ENCODE data around the gene PISD. TPM values are rescaled to one million over a fixed set of nuclear protein-coding genes. Genes with fewer than 3 reads are reported as not detected.

The PISD gene
- total and polyA plus RNA-seq, 2 donors (not counting 3 experiments of a cell fraction or from before 2014, with no cell fraction given) = 53.4 to 58.0 TPM

GRCh38 chr22:31646186-31647019, 15.6 kb downstream of the PISD start:
- peak; percentile 85 for FAIRE-seq
- dilution Hi-C loops (cut with MboI; ENCODE audit: extremely low pct_ligation_motif_present, low sequenced_read_pairs) = no loop called here

GRCh38 chr22:31639436-31640039, 22.5 kb downstream of the PISD start:
- Histone ChIP-seq H3K36me3 (ENCODE audit: control insufficient read depth in 2 of 2, extremely low read depth in 1 of 2, insufficient read depth in 2 of 2, low read length in 2 of 2) (no peaks in the 10 kb centered on the region), H2AFZ (ENCODE audit: low read depth, low read length) (no peak overlapping the region), H3K4me1 (ENCODE audit: control insufficient read depth, extremely low read depth, insufficient read depth, low read length) (peaks cover 20% of the 10 kb centered on the region), H3K4me2 (ENCODE audit: insufficient read depth, low read length) (no peak overlapping the region), H3K9ac (replicated peaks; ENCODE audit: extremely low read depth, insufficient read depth, low read length) (no peak overlapping the region), H3K9me1 (replicated peaks; ENCODE audit: control insufficient read depth, extremely low read depth, insufficient read depth, low read length) (no peaks in the 10 kb centered on the region), H3K79me2 (ENCODE audit: control insufficient read depth, insufficient read depth, low read length) (peaks cover 36% of the 10 kb centered on the region), H3K9me3 (replicated peaks; ENCODE audit: control insufficient read depth, insufficient read depth, low read length) (no peaks in the 10 kb centered on the region), H3K4me3 (replicated peaks in 1 of 3; ENCODE audit: insufficient read depth in 1 of 3, low read depth in 1 of 3, low read length in 3 of 3) (no peak overlapping the region), H4K20me1 (replicated peaks; ENCODE audit: control insufficient read depth, extremely low read depth, insufficient read depth, low read length) (no peaks in the 10 kb centered on the region), H3K27ac (ENCODE audit: insufficient read depth, low read depth, low read length) (no peak overlapping the region), H3K27me3 (ENCODE audit: control insufficient read depth in 2 of 2, insufficient read depth in 2 of 2, low read length in 2 of 2) (no peaks in the 10 kb centered on the region)
- TF ChIP-seq MYC (IDR thresholded peaks at IDR 0.05; ENCODE audit: low read depth, low read length) (no peak), JUN (IDR thresholded peaks at IDR 0.05; ENCODE audit: borderline replicate concordance, insufficient read depth, insufficient read length, low read depth) (no peak), POLR2AphosphoS5 (IDR thresholded peaks at IDR 0.05; ENCODE audit: insufficient read depth, low read depth, low read length) (no peak), EZH2 (IDR thresholded peaks at IDR 0.05; ENCODE audit: borderline replicate concordance, low read depth, low read length, severe bottlenecking) (no peak), MAX (IDR thresholded peaks at IDR 0.05; ENCODE audit: insufficient read depth, insufficient read length) (no peak), POLR2A (IDR thresholded peaks at IDR 0.05; ENCODE audit: low read depth, low read length) (no peak), FOS (IDR thresholded peaks at IDR 0.05; ENCODE audit: borderline replicate concordance, insufficient read depth, low read length) (no peak), GATA2 (IDR thresholded peaks at IDR 0.05; ENCODE audit: insufficient read depth, insufficient read length, low read depth, low read length) (no peak), CTCF (IDR thresholded peaks at IDR 0.05; ENCODE audit: extremely low read depth in 1 of 2, insufficient read depth in 1 of 2, low read depth in 1 of 2, low read length in 2 of 2) (no peak)
- FAIRE-seq (no peak), DNase-seq (ENCODE audit: low read depth, low spot score) (no peak)
- intact Hi-C loops (cut with micrococcal nuclease) = no loop called here
- no TSS peak for BruUV-seq (replicated peaks)
- ChIA-PET CTCF (interaction anchor here (0.6 to 11.3 kb wide), 3 partner anchors 12 to 145 kb away, joined by 3 to 216 read pairs (median 3); no protein-coding TSS in a partner anchor), POLR2A (no interaction called here)
- dilution Hi-C loops (cut with MboI; ENCODE audit: extremely low pct_ligation_motif_present, low sequenced_read_pairs) = no loop called here

More at GRCh38 chr22:31646186-31647019, 15.6 kb downstream of the PISD start:
- intact Hi-C loops (cut with micrococcal nuclease) = loop anchor here (1.0 kb wide), 1 partner anchor 16 kb away; the partner anchor contains the start of gene PISD
- H3K27ac ChIP-seq (ENCODE audit: insufficient read depth, low read depth, low read length) = peak overlapping the region; percentile 97
- H3K9me3 ChIP-seq (replicated peaks; ENCODE audit: control insufficient read depth, insufficient read depth, low read length) = no peaks in the 10 kb centered on the region
- peaks cover 31% of the 10 kb centered on the region for H3K4me1 ChIP-seq (ENCODE audit: control insufficient read depth, extremely low read depth, insufficient read depth, low read length)
- ChIA-PET CTCF (interaction anchor here (0.6 to 0.9 kb wide), 2 partner anchors 9 to 90 kb away, joined by 3 to 5 read pairs; no protein-coding TSS in a partner anchor), POLR2A (no interaction called here)
- H3K27me3 ChIP-seq (ENCODE audit: control insufficient read depth in 2 of 2, insufficient read depth in 2 of 2, low read length in 2 of 2) = no peaks in the 10 kb centered on the region
- H2AFZ ChIP-seq (ENCODE audit: low read depth, low read length) = no peak overlapping the region
- TF ChIP-seq MAX (IDR thresholded peaks at IDR 0.05; ENCODE audit: insufficient read depth, insufficient read length) (peak; percentile 82), JUN (IDR thresholded peaks at IDR 0.05; ENCODE audit: borderline replicate concordance, insufficient read depth, insufficient read length, low read depth) (peak; percentile 96), POLR2A (IDR thresholded peaks at IDR 0.05; ENCODE audit: low read depth, low read length) (no peak), FOS (IDR thresholded peaks at IDR 0.05; ENCODE audit: borderline replicate concordance, insufficient read depth, low read length) (peak; percentile 92), POLR2AphosphoS5 (IDR thresholded peaks at IDR 0.05; ENCODE audit: insufficient read depth, low read depth, low read length) (peak; percentile 69), EZH2 (IDR thresholded peaks at IDR 0.05; ENCODE audit: borderline replicate concordance, low read depth, low read length, severe bottlenecking) (no peak), GATA2 (IDR thresholded peaks at IDR 0.05; ENCODE audit: insufficient read depth, insufficient read length, low read depth, low read length) (peak; percentile 85)
- peak overlapping the region; percentile 39 for H3K4me2 ChIP-seq (ENCODE audit: insufficient read depth, low read length)
- no peak overlapping the region for H3K4me3 ChIP-seq (replicated peaks in 1 of 3; ENCODE audit: insufficient read depth in 1 of 3, low read depth in 1 of 3, low read length in 3 of 3)
- no peaks in the 10 kb centered on the region for H4K20me1 ChIP-seq (replicated peaks; ENCODE audit: control insufficient read depth, extremely low read depth, insufficient read depth, low read length)
- no peaks in the 10 kb centered on the region for H3K9me1 ChIP-seq (replicated peaks; ENCODE audit: control insufficient read depth, extremely low read depth, insufficient read depth, low read length)
- peak; percentile 96 for DNase-seq (ENCODE audit: low read depth, low spot score)
- H3K9ac ChIP-seq (replicated peaks; ENCODE audit: extremely low read depth, insufficient read depth, low read length) = peak overlapping the region; percentile 57
- TSS peak; percentile 53 for BruUV-seq (replicated peaks)
- H3K79me2 ChIP-seq (ENCODE audit: control insufficient read depth, insufficient read depth, low read length) = peaks cover 28% of the 10 kb centered on the region
- peaks cover 0 to 2% of the 10 kb centered on the region in 2 experiments for H3K36me3 ChIP-seq (ENCODE audit: control insufficient read depth in 2 of 2, extremely low read depth in 1 of 2, insufficient read depth in 2 of 2, low read length in 2 of 2)
